Coronary artery (tissue), 2 donors: ENCODE data around the gene CFAP161.

Experiments
- DNase-seq: peaks from one replicate; pipeline ENCODE4 v3.0.0-alpha.2; 2017; ENCODE audit warnings: low spot score
- H3K27ac ChIP-seq, 2 donors: fragments of 200-600 bp; sonication (generic); one replicate each; pipeline ENCODE4 v1.5.1; 2016 to 2019
- H3K4me3 ChIP-seq: fragments of 200-600 bp; sonication (generic); 2 replicates; pipeline ENCODE4 v1.5.1; 2016; ENCODE audit warnings: mild to moderate bottlenecking, moderate library complexity
- CTCF ChIP-seq: fragments of 200-600 bp; sonication (generic); IDR thresholded peaks from one replicate; pipeline ENCODE4 v1.5.1; 2019; ENCODE audit warnings: antibody characterized with exemption

Gene CFAP161

GRCh38 chr15:81097116-81097889, 36.8 kb upstream of the CFAP161 start:
- no peak for TF ChIP-seq CTCF
- DNase-seq: no peak
- no peak overlapping the region for H3K4me3 ChIP-seq
- H3K27ac ChIP-seq: no peak overlapping the region

GRCh38 chr15:81097890-81098280, 36.2 kb upstream of the CFAP161 start:
- no peak for TF ChIP-seq CTCF
- Histone ChIP-seq H3K27ac (no peak overlapping the region), H3K4me3 (no peak overlapping the region)
- DNase-seq: no peak

GRCh38 chr15:81098349-81098748, 35.7 kb upstream of the CFAP161 start:
- no peak for TF ChIP-seq CTCF
- peak overlapping the region in 1 of 2 donors; percentile 37 for H3K27ac ChIP-seq

GRCh38 chr15:81098861-81099651, 35.0 kb upstream of the CFAP161 start:
- peak overlapping the region; percentile 40 for H3K4me3 ChIP-seq
- no peak for TF ChIP-seq CTCF
- H3K27ac ChIP-seq: peak overlapping the region in 1 of 2 donors; percentile 64
- DNase-seq: no peak

More at GRCh38 chr15:81098349-81098748, 35.7 kb upstream of the CFAP161 start:
- no peak overlapping the region for H3K4me3 ChIP-seq
- no peak for DNase-seq

GRCh38 chr15:81101894-81102815, 31.9 kb upstream of the CFAP161 start:
- no peak for DNase-seq

More at GRCh38 chr15:81101894-81102815, 31.9 kb upstream of the CFAP161 start:
- H3K4me3 ChIP-seq: no peak overlapping the region
- TF ChIP-seq CTCF: no peak
- no peak overlapping the region for H3K27ac ChIP-seq
